Measurements from ENCODE around the gene JAG1. TPM values are rescaled to one million over a fixed set of nuclear protein-coding genes. Genes with fewer than 3 reads are reported as not detected.

JAG1 gene
- total and polyA plus RNA-seq, 2 of the 4 experiments (the other 2 are of a cell fraction), result 10.2 to 22.6 TPM

- H4K20me1 ChIP-seq (ENCODE audit: insufficient read depth, low read length), result no peaks in the 10 kb centered on the region
- H2BK120ac ChIP-seq (ENCODE audit: low read depth, low read length), result peak overlapping the region; percentile 73
- no peak overlapping the region; the same call in 1 of the 2 replicates for H3K14ac ChIP-seq (replicated peaks; ENCODE audit: low read depth, low read length)
- peak overlapping the region; percentile 62 for H4K5ac ChIP-seq (ENCODE audit: low read depth, low read length)
- ATAC-seq (ENCODE audit: low read depth) (no peak), DNase-seq (no peak)
- H3K9me1 ChIP-seq (ENCODE audit: insufficient read depth, low read length), result peaks cover 9% of the 10 kb centered on the region
- peaks cover 21% of the 10 kb centered on the region for H3K4me1 ChIP-seq (ENCODE audit: control insufficient read depth, insufficient read depth, low read length)
- in situ Hi-C loops (cut with MboI; ENCODE audit: low sequenced_read_pairs), result no loop called here
- H2AFZ ChIP-seq (replicated peaks; ENCODE audit: low read length, poor library complexity), result no peak overlapping the region
- intact Hi-C loops (cut with micrococcal nuclease), result loop anchor here (5.0 kb wide), 2 partner anchors 41 to 326 kb away; no protein-coding TSS in a partner anchor
- H2AK5ac ChIP-seq (ENCODE audit: low read depth, low read length), result peak overlapping the region; percentile 79; the same call in 1 of the 2 replicates
- H3K27me3 ChIP-seq (ENCODE audit: control insufficient read depth, insufficient read depth, low read length), result no peaks in the 10 kb centered on the region
- ChIA-PET POLR2A (ENCODE audit: unreplicated experiment) (interaction anchor here (0.6 kb wide), 1 partner anchor 10 kb away, joined by 3 read pairs; no protein-coding TSS in a partner anchor), CTCF (interaction anchor here (0.6 to 1.1 kb wide), 2 partner anchors 14 to 40 kb away, joined by 3 read pairs; no protein-coding TSS in a partner anchor)
- peak overlapping the region; percentile 45 for H4K91ac ChIP-seq (ENCODE audit: insufficient read depth, low read depth, low read length)
- H4K8ac ChIP-seq (ENCODE audit: low read depth in 2 of 2, low read length in 2 of 2), result peak overlapping the region; percentile 59 to 60; a peak in 3 of 4 replicates
- 0 out of 3 replicates have a peak overlapping the region, but pooled peaks have one; percentile 12 for H2BK15ac ChIP-seq (ENCODE audit: low read depth, low read length)
- no peak overlapping the region for H3K4me2 ChIP-seq (ENCODE audit: low read depth, low read length)
- TF ChIP-seq FOS (IDR thresholded peaks at IDR 0.05; ENCODE audit: low read depth, low read length) (no peak), RFX5 (IDR thresholded peaks at IDR 0.05; ENCODE audit: low read depth, low read length) (no peak), MXI1 (IDR thresholded peaks at IDR 0.05; ENCODE audit: borderline replicate concordance, low read depth, low read length) (no peak), SMC3 (IDR thresholded peaks at IDR 0.05; ENCODE audit: low read depth, low read length) (no peak), BHLHE40 (IDR thresholded peaks at IDR 0.05; ENCODE audit: low read depth, low read length) (no peak), RCOR1 (IDR thresholded peaks at IDR 0.05; ENCODE audit: insufficient replicate concordance, low read length) (no peak), POLR2A (IDR thresholded peaks at IDR 0.05; ENCODE audit: low read depth, low read length) (no peak), NFE2L2 (IDR thresholded peaks at IDR 0.05; ENCODE audit: low read depth, low read length) (no peak), MAFK (IDR thresholded peaks at IDR 0.05; ENCODE audit: low read depth, low read length) (no peak), CEBPB (IDR thresholded peaks at IDR 0.05; ENCODE audit: low read depth, low read length) (no peak)
- dilution Hi-C loops (cut with HindIII; ENCODE audit: low sequenced_read_pairs, unreplicated experiment), result no loop called here
- H3K56ac ChIP-seq (ENCODE audit: extremely low read depth, insufficient read depth, low read length), result no peak overlapping the region
- H2AK9ac ChIP-seq (replicated peaks; ENCODE audit: low read depth, low read length, poor library complexity), result no peak overlapping the region
- H2BK20ac ChIP-seq (ENCODE audit: low read depth, low read length), result peak overlapping the region; percentile 87
- peak overlapping the region; percentile 66 for H3K27ac ChIP-seq (ENCODE audit: insufficient read depth, low read length)
- H3K23ac ChIP-seq (ENCODE audit: low read depth, low read length), result no peak overlapping the region
- peak overlapping the region; percentile 45 for H3K18ac ChIP-seq (ENCODE audit: low read depth, low read length)
- peak overlapping the region; percentile 72 for H3K4ac ChIP-seq (ENCODE audit: low read depth, low read length)
- H3K36me3 ChIP-seq (ENCODE audit: control insufficient read depth, insufficient read depth, low read length), result no peaks in the 10 kb centered on the region
- peaks cover 0 to 7% of the 10 kb centered on the region in 2 experiments; a peak in 1 of 4 replicates for H3K79me1 ChIP-seq (ENCODE audit: low read depth in 1 of 2, low read length in 2 of 2)
- peak overlapping the region; percentile 15; the same call in 1 of the 2 replicates for H3K9ac ChIP-seq (ENCODE audit: low read depth, low read length)
- no CpG with 5 or more reads among the region's 3 CpGs for WGBS, 2 experiments (ENCODE audit: extremely low coverage in 2 of 2, insufficient read length in 1 of 2)
- H2BK5ac ChIP-seq (ENCODE audit: low read depth, low read length, poor library complexity, severe bottlenecking), result peak overlapping the region; percentile 32
- no peaks in the 10 kb centered on the region for H3K9me3 ChIP-seq (ENCODE audit: control insufficient read depth, insufficient read depth, low read length)
- BruUV-seq (replicated peaks), result no TSS peak
- no peak overlapping the region for H3K4me3 ChIP-seq (ENCODE audit: insufficient read depth, low read depth, low read length)
These were observed 77.8 kb downstream of the JAG1 start for GRCh38 chr20:10595985-10596384.

All from IMR-90 (cell line).